LNCaP clone FGC (cell line): ENCODE results near the gene TBC1D10A.

Experiments used
- DNase-seq: peaks from one replicate; pipeline ENCODE4 v3.0.0-alpha.2; 2011; ENCODE audit warnings: low read depth
- H3K4me3 ChIP-seq: 2 replicates; pipeline ENCODE4 v1.5.1; 2011; ENCODE audit warnings: mild to moderate bottlenecking, low read depth, low read length, control low read depth
- CTCF ChIP-seq: IDR thresholded peaks from 2 replicates; pipeline ENCODE4 v1.5.1; 2012; ENCODE audit warnings: mild to moderate bottlenecking; ENCODE audit not compliant: control insufficient read depth, insufficient read depth; ENCODE audit errors: extremely low read depth

The TBC1D10A gene

DNA sequence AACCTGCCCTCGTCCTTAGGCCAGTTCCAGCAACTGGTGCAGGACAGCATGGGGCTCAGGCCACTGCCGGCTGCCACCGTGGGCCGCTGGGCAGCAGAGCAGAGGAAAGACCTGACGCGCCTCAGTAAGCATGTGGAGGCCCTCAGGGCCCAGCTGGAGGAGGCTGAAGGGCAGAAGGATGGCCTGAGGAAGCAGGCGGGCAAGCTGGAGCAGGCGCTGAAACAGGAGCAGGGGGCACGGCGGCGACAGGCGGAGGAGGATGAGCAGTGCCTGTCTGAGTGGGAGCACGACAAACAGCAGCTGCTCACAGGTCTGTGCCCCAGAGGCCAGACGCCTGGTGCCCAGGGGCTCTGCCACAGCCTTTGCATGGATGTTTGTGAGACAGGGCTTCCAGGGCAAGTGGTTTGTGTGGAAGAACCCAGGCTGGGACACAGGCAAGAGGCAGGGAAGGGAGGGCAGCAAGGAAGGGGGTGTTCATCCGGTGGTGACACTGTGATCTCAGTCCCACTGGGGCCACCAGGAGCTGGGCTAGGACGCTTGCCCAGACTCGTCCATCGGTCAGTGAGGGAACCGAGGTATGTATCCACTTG is 44.0 kb upstream of the TBC1D10A start:
- H3K4me3 ChIP-seq, result no peak overlapping the region
- TF ChIP-seq CTCF, result no peak
- DNase-seq, result no peak

DNA sequence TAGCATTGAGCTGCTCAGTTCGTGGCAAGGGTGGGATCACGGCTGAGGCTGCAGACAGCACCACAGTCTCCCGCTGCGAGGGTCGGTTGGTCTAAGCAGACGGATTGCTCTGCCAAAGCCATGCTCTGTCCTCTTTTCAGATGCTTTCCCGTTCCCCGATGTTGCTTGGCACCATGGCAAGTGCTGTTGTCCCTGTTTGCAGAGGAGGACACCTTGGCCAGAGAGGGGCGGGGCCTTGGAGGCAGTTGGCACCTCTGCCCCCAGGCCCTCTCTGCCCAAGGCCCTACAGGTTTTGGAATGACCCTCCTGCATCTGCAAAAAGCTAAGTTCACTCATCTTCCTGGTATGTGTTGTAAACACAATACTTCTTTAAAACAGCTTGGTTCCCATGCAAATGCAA is 41.7 kb upstream of the TBC1D10A start:
- H3K4me3 ChIP-seq, result no peak overlapping the region
- TF ChIP-seq CTCF, result no peak
- DNase-seq, result no peak

DNA sequence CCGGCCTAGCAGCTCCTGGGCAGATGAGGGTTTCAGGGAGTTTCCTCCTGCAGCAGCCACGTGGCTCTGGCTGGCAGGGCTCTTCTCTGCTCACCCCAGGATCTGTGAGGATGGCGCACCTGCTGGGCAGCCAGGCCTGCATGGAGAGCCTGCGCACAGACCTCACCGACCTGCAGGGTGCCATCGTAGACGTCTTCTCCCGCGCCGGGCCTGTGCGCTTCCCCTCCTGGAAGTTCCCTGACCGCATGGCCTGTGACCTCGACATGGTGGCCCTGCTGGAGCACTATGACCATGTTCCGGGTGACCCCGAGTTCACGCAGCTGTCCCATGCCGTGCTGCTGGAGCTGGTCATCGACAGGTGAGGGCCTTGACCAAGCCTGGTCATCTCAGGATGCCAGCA is 39.1 kb upstream of the TBC1D10A start:
- DNase-seq, result no peak
- TF ChIP-seq CTCF, result no peak
- H3K4me3 ChIP-seq, result no peak overlapping the region

DNA sequence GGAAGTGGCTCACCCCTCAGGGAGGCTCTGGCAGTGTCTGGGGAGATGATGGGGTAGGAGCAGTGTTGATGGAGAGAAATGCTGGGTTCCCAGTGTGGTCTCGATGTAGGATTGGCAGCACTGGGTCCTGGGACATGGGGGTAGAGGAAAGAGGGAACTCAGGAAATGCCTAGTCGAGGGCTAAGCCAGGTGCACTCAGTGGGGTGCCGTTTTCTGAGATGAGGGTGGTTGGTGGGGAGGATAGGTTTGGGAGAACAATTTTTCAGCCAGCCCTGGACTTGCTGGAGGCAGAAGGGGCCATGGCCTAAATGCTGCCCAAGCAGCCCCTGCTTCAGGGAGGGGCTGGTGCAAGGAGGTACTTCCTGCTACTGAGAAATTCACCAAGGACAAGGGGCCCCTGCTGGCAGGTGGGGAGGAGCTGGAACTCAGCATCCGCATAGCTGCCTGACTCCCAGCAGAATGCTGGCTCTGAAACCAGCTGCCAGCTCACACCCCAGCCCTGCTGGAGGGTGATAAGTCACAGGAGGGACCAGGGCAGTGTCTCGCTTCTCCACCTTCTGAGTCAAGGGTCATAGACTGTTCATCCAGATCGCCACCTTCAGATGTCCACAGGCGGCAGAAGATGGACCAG is 36.0 kb upstream of the TBC1D10A start:
- TF ChIP-seq CTCF, result no peak
- no peak for DNase-seq
- H3K4me3 ChIP-seq, result no peak overlapping the region

GRCh38 chr22:30361916-30362650 is 35.3 kb upstream of the TBC1D10A start:
- H3K4me3 ChIP-seq, result no peak overlapping the region
- no peak for DNase-seq
- no peak for TF ChIP-seq CTCF

GRCh38 chr22:30358541-30358940 is 31.8 kb upstream of the TBC1D10A start:
- no peak overlapping the region for H3K4me3 ChIP-seq
- TF ChIP-seq CTCF, result no peak
- DNase-seq, result no peak
